OCI-LY1 (cell line): ENCODE data around the gene BAIAP2L2.

Source experiments
- H2AFZ ChIP-seq: fragments of 200-600 bp; sonication (generic), shearing (Covaris generic); 2 replicates; pipeline ENCODE4 v1.6.0; 2014; ENCODE audit warnings: antibody characterized with exemption, mild to moderate bottlenecking, low read length
- H3F3A ChIP-seq: fragments of 200-600 bp; sonication (generic), shearing (Covaris generic); 2 replicates; pipeline ENCODE4 v1.6.0; 2014; ENCODE audit warnings: mild to moderate bottlenecking, antibody characterized with exemption, low read length, moderate library complexity; ENCODE audit not compliant: insufficient read depth
- H3K27ac ChIP-seq: fragments of 200-600 bp; sonication (generic); 2 replicates; pipeline ENCODE4 v1.5.1; 2014; ENCODE audit warnings: low read length, mixed run types, mild to moderate bottlenecking, low read depth; ENCODE audit not compliant: poor library complexity, severe bottlenecking
- H3K27me3 ChIP-seq: fragments of 200-600 bp; sonication (generic); 2 replicates; pipeline ENCODE4 v1.6.0; 2014; ENCODE audit warnings: antibody characterized with exemption, mild to moderate bottlenecking, low read length, moderate library complexity; ENCODE audit not compliant: insufficient read depth
- H3K36me3 ChIP-seq: fragments of 200-600 bp; sonication (generic); 2 replicates; pipeline ENCODE4 v1.6.1; 2014; ENCODE audit warnings: mild to moderate bottlenecking, antibody characterized with exemption, low read length, moderate library complexity, mixed read lengths; ENCODE audit not compliant: insufficient read depth
- H3K4me1 ChIP-seq: fragments of 200-600 bp; sonication (generic); 2 replicates; pipeline ENCODE4 v1.5.1; 2014; ENCODE audit warnings: mild to moderate bottlenecking, low read length, moderate library complexity; ENCODE audit not compliant: insufficient read depth, severe bottlenecking
- H3K4me2 ChIP-seq: fragments of 200-600 bp; sonication (generic), shearing (Covaris generic); 2 replicates; pipeline ENCODE4 v1.6.1; 2014; ENCODE audit warnings: low read length
- H3K4me3 ChIP-seq: fragments of 200-600 bp; sonication (generic); 2 replicates; pipeline ENCODE4 v1.5.1; 2014; ENCODE audit warnings: low read length, low read depth, mild to moderate bottlenecking, mixed read lengths; ENCODE audit not compliant: poor library complexity, severe bottlenecking
- H3K79me2 ChIP-seq: fragments of 200-600 bp; shearing (Covaris generic); 2 replicates; pipeline ENCODE4 v1.6.1; 2016; ENCODE audit warnings: mixed run types, low read length, mixed read lengths; ENCODE audit not compliant: insufficient read depth
- H3K9ac ChIP-seq: fragments of 200-600 bp; sonication (generic), shearing (Covaris generic); 2 replicates; pipeline ENCODE4 v1.6.1; 2014; ENCODE audit warnings: mild to moderate bottlenecking, low read length, mixed read lengths
- H3K9me2 ChIP-seq: fragments of 200-600 bp; sonication (generic), shearing (Covaris generic); 2 replicates; pipeline ENCODE4 v1.6.1; 2014; ENCODE audit warnings: low read depth, mild to moderate bottlenecking, low read length, mixed read lengths
- H3K9me3 ChIP-seq: fragments of 200-600 bp; shearing (Covaris generic); 2 replicates; pipeline ENCODE4 v1.6.1; 2014; ENCODE audit warnings: low read length, mixed read lengths
- H4K20me1 ChIP-seq: fragments of 200-600 bp; sonication (generic), shearing (Covaris generic); 2 replicates; pipeline ENCODE4 v1.6.0; 2016; ENCODE audit warnings: mild to moderate bottlenecking, low read length; ENCODE audit not compliant: insufficient read depth
- EZH2 ChIP-seq: fragments of 200-600 bp; sonication (generic), shearing (Covaris generic); IDR thresholded peaks from 2 replicates; pipeline ENCODE4 v1.8.0; 2017; ENCODE audit warnings: borderline replicate concordance, mixed run types, mild to moderate bottlenecking, antibody characterized with exemption, low read length, moderate library complexity, mixed read lengths
- TF ChIP-seq, protein P1 (sequence below): fragments of 200-600 bp; sonication (generic), shearing (Covaris generic); IDR thresholded peaks from 2 replicates; pipeline ENCODE4 v1.5.1; 2017; ENCODE audit warnings: mild to moderate bottlenecking, antibody characterized with exemption, low read length, moderate library complexity, mixed read lengths

BAIAP2L2 gene

GRCh38 chr22:38107692-38108515, 2.6 kb downstream of the BAIAP2L2 start:
- Histone ChIP-seq H3K79me2 (no peaks in the 10 kb centered on the region), H3K4me2 (no peak overlapping the region), H3F3A (no peaks in the 10 kb centered on the region), H3K27ac (no peak overlapping the region), H3K4me1 (no peaks in the 10 kb centered on the region), H3K9ac (no peak overlapping the region), H3K27me3 (no peaks in the 10 kb centered on the region), H3K9me3 (no peaks in the 10 kb centered on the region), H4K20me1 (no peaks in the 10 kb centered on the region), H2AFZ (no peak overlapping the region), H3K9me2 (no peaks in the 10 kb centered on the region), H3K4me3 (no peak overlapping the region), H3K36me3 (no peaks in the 10 kb centered on the region)
- no peak for TF ChIP-seq EZH2
- TF ChIP-seq, protein P1, sequence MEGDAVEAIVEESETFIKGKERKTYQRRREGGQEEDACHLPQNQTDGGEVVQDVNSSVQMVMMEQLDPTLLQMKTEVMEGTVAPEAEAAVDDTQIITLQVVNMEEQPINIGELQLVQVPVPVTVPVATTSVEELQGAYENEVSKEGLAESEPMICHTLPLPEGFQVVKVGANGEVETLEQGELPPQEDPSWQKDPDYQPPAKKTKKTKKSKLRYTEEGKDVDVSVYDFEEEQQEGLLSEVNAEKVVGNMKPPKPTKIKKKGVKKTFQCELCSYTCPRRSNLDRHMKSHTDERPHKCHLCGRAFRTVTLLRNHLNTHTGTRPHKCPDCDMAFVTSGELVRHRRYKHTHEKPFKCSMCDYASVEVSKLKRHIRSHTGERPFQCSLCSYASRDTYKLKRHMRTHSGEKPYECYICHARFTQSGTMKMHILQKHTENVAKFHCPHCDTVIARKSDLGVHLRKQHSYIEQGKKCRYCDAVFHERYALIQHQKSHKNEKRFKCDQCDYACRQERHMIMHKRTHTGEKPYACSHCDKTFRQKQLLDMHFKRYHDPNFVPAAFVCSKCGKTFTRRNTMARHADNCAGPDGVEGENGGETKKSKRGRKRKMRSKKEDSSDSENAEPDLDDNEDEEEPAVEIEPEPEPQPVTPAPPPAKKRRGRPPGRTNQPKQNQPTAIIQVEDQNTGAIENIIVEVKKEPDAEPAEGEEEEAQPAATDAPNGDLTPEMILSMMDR: no peak

- Histone ChIP-seq H3K9ac (no peak overlapping the region), H3K27ac (no peak overlapping the region), H3K27me3 (no peaks in the 10 kb centered on the region), H3K4me2 (no peak overlapping the region), H2AFZ (no peak overlapping the region), H3K9me2 (no peaks in the 10 kb centered on the region), H3K9me3 (no peaks in the 10 kb centered on the region), H3K4me1 (no peaks in the 10 kb centered on the region), H4K20me1 (no peaks in the 10 kb centered on the region), H3K36me3 (no peaks in the 10 kb centered on the region), H3K4me3 (no peak overlapping the region), H3K79me2 (no peaks in the 10 kb centered on the region), H3F3A (no peaks in the 10 kb centered on the region)
- no peak for TF ChIP-seq EZH2
- TF ChIP-seq, protein P1: no peak
Measured at GRCh38 chr22:38106814-38107578, 3.5 kb downstream of the BAIAP2L2 start.

GRCh38 chr22:38104084-38104483, 6.4 kb downstream of the BAIAP2L2 start:
- Histone ChIP-seq H3K4me2 (no peak overlapping the region), H3K4me3 (no peak overlapping the region), H3K27ac (no peak overlapping the region), H3K9me2 (no peaks in the 10 kb centered on the region), H3K79me2 (no peaks in the 10 kb centered on the region), H3F3A (no peaks in the 10 kb centered on the region), H2AFZ (no peak overlapping the region), H3K4me1 (no peaks in the 10 kb centered on the region), H3K9ac (no peak overlapping the region), H4K20me1 (no peaks in the 10 kb centered on the region), H3K36me3 (no peaks in the 10 kb centered on the region), H3K9me3 (no peaks in the 10 kb centered on the region), H3K27me3 (no peaks in the 10 kb centered on the region)
- TF ChIP-seq, protein P1: peak; percentile 43
- TF ChIP-seq EZH2: no peak
